WTC11 (cell line): ENCODE measurements around the gene SH3GL1. TPM values are rescaled to one million over a fixed set of nuclear protein-coding genes. Genes with fewer than 3 reads are reported as not detected.

Experiments used
- ATAC-seq: fragments of 200-7000 bp; cut with Tn5 transposase; 2 replicates; pipeline ENCODE4 v1.10.0; 2021; ENCODE audit warnings: mild to moderate bottlenecking, moderate library complexity
- CTCF ChIA-PET: fragments of 300-600 bp; sonication (Branson Sonifier 250); formaldehyde crosslinking; loops from one replicate; lab custom pipeline; 2021; ENCODE audit warnings: antibody characterized with exemption; lab: Charles Lee
- POLR2A ChIA-PET: fragments of 350-600 bp; sonication (Branson Sonifier 250); formaldehyde crosslinking; loops from one replicate; lab custom pipeline; 2021; ENCODE audit warnings: antibody characterized with exemption; lab: Charles Lee
- DNase-seq: peaks from one replicate; pipeline ENCODE4 v3.0.0; 2021; ENCODE audit warnings: low spot score
- H3K27ac Mint-ChIP-seq: 2 replicates; pipeline ENCODE4 v1.8.0; 2021; ENCODE audit warnings: mixed read lengths
- H3K27me3 Mint-ChIP-seq: 2 replicates; pipeline ENCODE4 v1.8.0; 2021; ENCODE audit warnings: low read depth, mild to moderate bottlenecking, moderate library complexity, mixed read lengths
- H3K36me3 Mint-ChIP-seq: 2 replicates; pipeline ENCODE4 v1.8.0; 2021; ENCODE audit warnings: mixed read lengths
- H3K4me1 Mint-ChIP-seq: 2 replicates; pipeline ENCODE4 v1.8.0; 2022; ENCODE audit warnings: mixed read lengths
- H3K4me3 Mint-ChIP-seq: 2 replicates; pipeline ENCODE4 v1.8.0; 2021; ENCODE audit warnings: mild to moderate bottlenecking, moderate library complexity, mixed read lengths
- H3K9me3 Mint-ChIP-seq: 2 replicates; pipeline ENCODE4 v1.8.0; 2021; ENCODE audit warnings: mixed read lengths
- GABPB1 ChIP-seq: sonication (generic); formaldehyde crosslinking; IDR thresholded peaks from 2 replicates; pipeline ENCODE4 v1.8.1; 2023; ENCODE audit warnings: mild to moderate bottlenecking, missing genetic modification reagents
- HMGA2 ChIP-seq: fragments of 250-450 bp; sonication (Bioruptor Pico); IDR thresholded peaks from 2 replicates; pipeline ENCODE4 v1.4.0; 2021; ENCODE audit warnings: mild to moderate bottlenecking, moderate library complexity
- JAZF1 ChIP-seq: fragments of 250-450 bp; sonication (Bioruptor Pico); IDR thresholded peaks from 2 replicates; pipeline ENCODE4 v1.9.0; 2021; ENCODE audit warnings: moderate library complexity, mild to moderate bottlenecking, inconsistent platforms
- KAT7 ChIP-seq: sonication (generic); formaldehyde crosslinking; IDR thresholded peaks from 2 replicates; pipeline ENCODE4 v1.8.1; 2023; ENCODE audit warnings: missing genetic modification reagents, mild to moderate bottlenecking, borderline replicate concordance
- NFYB ChIP-seq: sonication (generic); formaldehyde crosslinking; conservative IDR thresholded peaks from 2 replicates; pipeline ENCODE4 v1.8.0; 2022; ENCODE audit warnings: low read depth, missing genetic modification reagents
- SMAD3 ChIP-seq: sonication (generic); formaldehyde crosslinking; IDR thresholded peaks from 2 replicates; pipeline ENCODE4 v1.8.0; 2022; ENCODE audit warnings: missing genetic modification reagents, mild to moderate bottlenecking, borderline replicate concordance
- SOX15 ChIP-seq: fragments of 250-450 bp; sonication (Bioruptor Pico); IDR thresholded peaks from 2 replicates; pipeline ENCODE4 v1.9.0; 2021; ENCODE audit warnings: mild to moderate bottlenecking
- ZNF138 ChIP-seq: sonication (generic); formaldehyde crosslinking; conservative IDR thresholded peaks from 2 replicates; pipeline ENCODE4 v1.8.1; 2022; ENCODE audit warnings: mild to moderate bottlenecking, moderate library complexity, missing genetic modification reagents
- ZNF317 ChIP-seq: sonication (generic); formaldehyde crosslinking; IDR thresholded peaks from 2 replicates; pipeline ENCODE4 v1.8.1; 2023; ENCODE audit warnings: low read depth, mild to moderate bottlenecking, moderate library complexity, missing genetic modification reagents, borderline replicate concordance
- ZNF396 ChIP-seq: fragments of 250-450 bp; sonication (Bioruptor Pico); IDR thresholded peaks from 2 replicates; pipeline ENCODE4 v1.8.0; 2021; ENCODE audit warnings: mild to moderate bottlenecking, moderate library complexity, borderline replicate concordance
- total RNA-seq: library from RNA; stranded (reverse); gene quantifications from 3 replicates; pipeline ENCODE4 v1.2.3, GENCODE V29; 2021
- TF ChIP-seq, protein P1 (sequence below): sonication (generic); formaldehyde crosslinking; conservative IDR thresholded peaks from 2 replicates; pipeline ENCODE4 v1.8.1; 2023; ENCODE audit warnings: mild to moderate bottlenecking, low read depth, missing genetic modification reagents, moderate library complexity
- TF ChIP-seq, protein P2 (sequence below): sonication (generic); formaldehyde crosslinking; IDR thresholded peaks from 2 replicates; pipeline ENCODE4 v1.8.1; 2022; ENCODE audit warnings: mild to moderate bottlenecking, missing genetic modification reagents, moderate library complexity, borderline replicate concordance
- TF ChIP-seq, protein P3 (sequence below): sonication (generic); formaldehyde crosslinking; IDR thresholded peaks from 2 replicates; pipeline ENCODE4 v1.8.1; 2023; ENCODE audit warnings: mild to moderate bottlenecking, missing genetic modification reagents, borderline replicate concordance
- TF ChIP-seq, protein P4 (sequence below): sonication (generic); formaldehyde crosslinking; IDR thresholded peaks from 2 replicates; pipeline ENCODE4 v1.8.0; 2022; ENCODE audit warnings: mild to moderate bottlenecking, missing genetic modification reagents
- TF ChIP-seq, protein P5 (sequence below): sonication (generic); formaldehyde crosslinking; IDR thresholded peaks from 2 replicates; pipeline ENCODE4 v1.8.0; 2023; ENCODE audit warnings: missing genetic modification reagents, mild to moderate bottlenecking, borderline replicate concordance
- TF ChIP-seq, protein P6 (sequence below): fragments of 250-450 bp; sonication (Bioruptor Pico); IDR thresholded peaks from 2 replicates; pipeline ENCODE4 v1.9.0; 2021; ENCODE audit warnings: mild to moderate bottlenecking

The SH3GL1 gene
- total RNA-seq, 1 experiment from 2014 or later = 109 TPM

DNA sequence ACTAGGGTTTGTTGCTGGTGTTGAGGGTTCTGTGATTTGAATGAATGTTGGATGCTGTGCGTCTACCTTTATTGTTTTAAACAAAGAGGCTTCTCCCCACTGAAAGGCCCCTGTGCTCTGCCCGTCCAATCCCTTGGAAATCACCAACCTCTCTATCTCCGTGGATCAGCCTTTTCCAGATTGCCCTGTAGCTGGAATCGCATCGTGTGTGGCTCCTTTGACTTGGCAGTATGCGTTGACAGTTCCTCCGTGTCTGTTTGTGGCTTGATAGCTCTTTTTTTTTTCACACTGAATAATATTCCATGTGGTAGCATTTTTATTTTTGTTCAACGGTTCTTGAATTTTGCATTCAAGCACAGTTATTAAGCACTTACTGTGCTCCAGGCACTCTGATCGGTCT is 34.0 kb upstream of the SH3GL1 start:
- ATAC-seq = no peak
- POLR2A ChIA-PET = interaction anchor here (0.5 kb wide), 1 partner anchor 102 kb away, joined by 6 read pairs; no protein-coding TSS in a partner anchor

DNA sequence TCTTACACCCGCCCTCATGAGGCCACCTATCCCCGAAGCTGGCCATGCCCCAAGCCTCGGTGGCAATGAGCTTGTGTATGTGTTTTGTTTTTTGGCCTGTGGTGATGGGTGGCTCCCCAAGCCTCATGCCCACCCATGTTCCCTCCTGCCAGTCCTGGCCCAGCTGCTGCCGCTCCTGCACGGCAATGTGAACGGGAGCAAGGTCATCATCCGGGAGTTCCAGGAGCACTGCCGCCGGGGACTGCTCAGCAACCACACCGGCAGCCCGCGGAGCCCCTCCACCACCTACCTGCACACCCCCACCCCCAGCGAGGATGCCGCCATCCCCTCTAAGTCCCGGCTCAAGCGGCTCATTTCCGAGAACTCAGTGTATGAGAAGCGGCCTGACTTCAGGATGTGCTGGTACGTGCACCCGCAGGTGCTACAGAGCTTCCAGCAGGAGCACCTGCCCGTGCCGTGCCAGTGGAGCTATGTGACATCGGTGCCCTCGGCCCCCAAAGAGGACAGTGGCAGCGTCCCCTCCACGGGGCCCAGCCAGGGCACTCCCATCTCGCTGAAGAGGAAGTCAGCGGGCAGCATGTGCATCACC is 32.7 kb upstream of the SH3GL1 start:
- ChIA-PET POLR2A (no interaction called here), CTCF (no interaction called here)
- H3K27ac Mint-ChIP-seq = no peak overlapping the region
- ATAC-seq (no peak), DNase-seq (no peak)
- H3K4me3 Mint-ChIP-seq = no peak overlapping the region
- no peaks in the 10 kb centered on the region for H3K9me3 Mint-ChIP-seq
- no peaks in the 10 kb centered on the region for H3K4me1 Mint-ChIP-seq
- TF ChIP-seq, protein P1, sequence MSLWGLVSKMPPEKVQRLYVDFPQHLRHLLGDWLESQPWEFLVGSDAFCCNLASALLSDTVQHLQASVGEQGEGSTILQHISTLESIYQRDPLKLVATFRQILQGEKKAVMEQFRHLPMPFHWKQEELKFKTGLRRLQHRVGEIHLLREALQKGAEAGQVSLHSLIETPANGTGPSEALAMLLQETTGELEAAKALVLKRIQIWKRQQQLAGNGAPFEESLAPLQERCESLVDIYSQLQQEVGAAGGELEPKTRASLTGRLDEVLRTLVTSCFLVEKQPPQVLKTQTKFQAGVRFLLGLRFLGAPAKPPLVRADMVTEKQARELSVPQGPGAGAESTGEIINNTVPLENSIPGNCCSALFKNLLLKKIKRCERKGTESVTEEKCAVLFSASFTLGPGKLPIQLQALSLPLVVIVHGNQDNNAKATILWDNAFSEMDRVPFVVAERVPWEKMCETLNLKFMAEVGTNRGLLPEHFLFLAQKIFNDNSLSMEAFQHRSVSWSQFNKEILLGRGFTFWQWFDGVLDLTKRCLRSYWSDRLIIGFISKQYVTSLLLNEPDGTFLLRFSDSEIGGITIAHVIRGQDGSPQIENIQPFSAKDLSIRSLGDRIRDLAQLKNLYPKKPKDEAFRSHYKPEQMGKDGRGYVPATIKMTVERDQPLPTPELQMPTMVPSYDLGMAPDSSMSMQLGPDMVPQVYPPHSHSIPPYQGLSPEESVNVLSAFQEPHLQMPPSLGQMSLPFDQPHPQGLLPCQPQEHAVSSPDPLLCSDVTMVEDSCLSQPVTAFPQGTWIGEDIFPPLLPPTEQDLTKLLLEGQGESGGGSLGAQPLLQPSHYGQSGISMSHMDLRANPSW = no peak
- TF ChIP-seq, protein P2, sequence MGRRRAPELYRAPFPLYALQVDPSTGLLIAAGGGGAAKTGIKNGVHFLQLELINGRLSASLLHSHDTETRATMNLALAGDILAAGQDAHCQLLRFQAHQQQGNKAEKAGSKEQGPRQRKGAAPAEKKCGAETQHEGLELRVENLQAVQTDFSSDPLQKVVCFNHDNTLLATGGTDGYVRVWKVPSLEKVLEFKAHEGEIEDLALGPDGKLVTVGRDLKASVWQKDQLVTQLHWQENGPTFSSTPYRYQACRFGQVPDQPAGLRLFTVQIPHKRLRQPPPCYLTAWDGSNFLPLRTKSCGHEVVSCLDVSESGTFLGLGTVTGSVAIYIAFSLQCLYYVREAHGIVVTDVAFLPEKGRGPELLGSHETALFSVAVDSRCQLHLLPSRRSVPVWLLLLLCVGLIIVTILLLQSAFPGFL (CRISPR knock-in tag) = no peak
- TF ChIP-seq SMAD3 (CRISPR knock-in tag) (no peak), ZNF317 (CRISPR knock-in tag) (no peak), ZNF138 (no peak), NFYB (CRISPR knock-in tag) (no peak), GABPB1 (CRISPR knock-in tag) (no peak), SOX15 (no peak), JAZF1 (CRISPR knock-in tag) (no peak), KAT7 (no peak), ZNF396 (CRISPR knock-in tag) (no peak)
- TF ChIP-seq, protein P3, sequence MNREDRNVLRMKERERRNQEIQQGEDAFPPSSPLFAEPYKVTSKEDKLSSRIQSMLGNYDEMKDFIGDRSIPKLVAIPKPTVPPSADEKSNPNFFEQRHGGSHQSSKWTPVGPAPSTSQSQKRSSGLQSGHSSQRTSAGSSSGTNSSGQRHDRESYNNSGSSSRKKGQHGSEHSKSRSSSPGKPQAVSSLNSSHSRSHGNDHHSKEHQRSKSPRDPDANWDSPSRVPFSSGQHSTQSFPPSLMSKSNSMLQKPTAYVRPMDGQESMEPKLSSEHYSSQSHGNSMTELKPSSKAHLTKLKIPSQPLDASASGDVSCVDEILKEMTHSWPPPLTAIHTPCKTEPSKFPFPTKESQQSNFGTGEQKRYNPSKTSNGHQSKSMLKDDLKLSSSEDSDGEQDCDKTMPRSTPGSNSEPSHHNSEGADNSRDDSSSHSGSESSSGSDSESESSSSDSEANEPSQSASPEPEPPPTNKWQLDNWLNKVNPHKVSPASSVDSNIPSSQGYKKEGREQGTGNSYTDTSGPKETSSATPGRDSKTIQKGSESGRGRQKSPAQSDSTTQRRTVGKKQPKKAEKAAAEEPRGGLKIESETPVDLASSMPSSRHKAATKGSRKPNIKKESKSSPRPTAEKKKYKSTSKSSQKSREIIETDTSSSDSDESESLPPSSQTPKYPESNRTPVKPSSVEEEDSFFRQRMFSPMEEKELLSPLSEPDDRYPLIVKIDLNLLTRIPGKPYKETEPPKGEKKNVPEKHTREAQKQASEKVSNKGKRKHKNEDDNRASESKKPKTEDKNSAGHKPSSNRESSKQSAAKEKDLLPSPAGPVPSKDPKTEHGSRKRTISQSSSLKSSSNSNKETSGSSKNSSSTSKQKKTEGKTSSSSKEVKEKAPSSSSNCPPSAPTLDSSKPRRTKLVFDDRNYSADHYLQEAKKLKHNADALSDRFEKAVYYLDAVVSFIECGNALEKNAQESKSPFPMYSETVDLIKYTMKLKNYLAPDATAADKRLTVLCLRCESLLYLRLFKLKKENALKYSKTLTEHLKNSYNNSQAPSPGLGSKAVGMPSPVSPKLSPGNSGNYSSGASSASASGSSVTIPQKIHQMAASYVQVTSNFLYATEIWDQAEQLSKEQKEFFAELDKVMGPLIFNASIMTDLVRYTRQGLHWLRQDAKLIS (CRISPR knock-in tag) = no peak
- TF ChIP-seq, protein P4, sequence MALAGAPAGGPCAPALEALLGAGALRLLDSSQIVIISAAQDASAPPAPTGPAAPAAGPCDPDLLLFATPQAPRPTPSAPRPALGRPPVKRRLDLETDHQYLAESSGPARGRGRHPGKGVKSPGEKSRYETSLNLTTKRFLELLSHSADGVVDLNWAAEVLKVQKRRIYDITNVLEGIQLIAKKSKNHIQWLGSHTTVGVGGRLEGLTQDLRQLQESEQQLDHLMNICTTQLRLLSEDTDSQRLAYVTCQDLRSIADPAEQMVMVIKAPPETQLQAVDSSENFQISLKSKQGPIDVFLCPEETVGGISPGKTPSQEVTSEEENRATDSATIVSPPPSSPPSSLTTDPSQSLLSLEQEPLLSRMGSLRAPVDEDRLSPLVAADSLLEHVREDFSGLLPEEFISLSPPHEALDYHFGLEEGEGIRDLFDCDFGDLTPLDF (CRISPR knock-in tag) = no peak
- TF ChIP-seq, protein P5, sequence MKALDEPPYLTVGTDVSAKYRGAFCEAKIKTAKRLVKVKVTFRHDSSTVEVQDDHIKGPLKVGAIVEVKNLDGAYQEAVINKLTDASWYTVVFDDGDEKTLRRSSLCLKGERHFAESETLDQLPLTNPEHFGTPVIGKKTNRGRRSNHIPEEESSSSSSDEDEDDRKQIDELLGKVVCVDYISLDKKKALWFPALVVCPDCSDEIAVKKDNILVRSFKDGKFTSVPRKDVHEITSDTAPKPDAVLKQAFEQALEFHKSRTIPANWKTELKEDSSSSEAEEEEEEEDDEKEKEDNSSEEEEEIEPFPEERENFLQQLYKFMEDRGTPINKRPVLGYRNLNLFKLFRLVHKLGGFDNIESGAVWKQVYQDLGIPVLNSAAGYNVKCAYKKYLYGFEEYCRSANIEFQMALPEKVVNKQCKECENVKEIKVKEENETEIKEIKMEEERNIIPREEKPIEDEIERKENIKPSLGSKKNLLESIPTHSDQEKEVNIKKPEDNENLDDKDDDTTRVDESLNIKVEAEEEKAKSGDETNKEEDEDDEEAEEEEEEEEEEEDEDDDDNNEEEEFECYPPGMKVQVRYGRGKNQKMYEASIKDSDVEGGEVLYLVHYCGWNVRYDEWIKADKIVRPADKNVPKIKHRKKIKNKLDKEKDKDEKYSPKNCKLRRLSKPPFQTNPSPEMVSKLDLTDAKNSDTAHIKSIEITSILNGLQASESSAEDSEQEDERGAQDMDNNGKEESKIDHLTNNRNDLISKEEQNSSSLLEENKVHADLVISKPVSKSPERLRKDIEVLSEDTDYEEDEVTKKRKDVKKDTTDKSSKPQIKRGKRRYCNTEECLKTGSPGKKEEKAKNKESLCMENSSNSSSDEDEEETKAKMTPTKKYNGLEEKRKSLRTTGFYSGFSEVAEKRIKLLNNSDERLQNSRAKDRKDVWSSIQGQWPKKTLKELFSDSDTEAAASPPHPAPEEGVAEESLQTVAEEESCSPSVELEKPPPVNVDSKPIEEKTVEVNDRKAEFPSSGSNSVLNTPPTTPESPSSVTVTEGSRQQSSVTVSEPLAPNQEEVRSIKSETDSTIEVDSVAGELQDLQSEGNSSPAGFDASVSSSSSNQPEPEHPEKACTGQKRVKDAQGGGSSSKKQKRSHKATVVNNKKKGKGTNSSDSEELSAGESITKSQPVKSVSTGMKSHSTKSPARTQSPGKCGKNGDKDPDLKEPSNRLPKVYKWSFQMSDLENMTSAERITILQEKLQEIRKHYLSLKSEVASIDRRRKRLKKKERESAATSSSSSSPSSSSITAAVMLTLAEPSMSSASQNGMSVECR (CRISPR knock-in tag) = no peak
- TF ChIP-seq, protein P6, sequence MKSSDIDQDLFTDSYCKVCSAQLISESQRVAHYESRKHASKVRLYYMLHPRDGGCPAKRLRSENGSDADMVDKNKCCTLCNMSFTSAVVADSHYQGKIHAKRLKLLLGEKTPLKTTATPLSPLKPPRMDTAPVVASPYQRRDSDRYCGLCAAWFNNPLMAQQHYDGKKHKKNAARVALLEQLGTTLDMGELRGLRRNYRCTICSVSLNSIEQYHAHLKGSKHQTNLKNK (CRISPR knock-in tag) = no peak
- no peaks in the 10 kb centered on the region for H3K27me3 Mint-ChIP-seq
- H3K36me3 Mint-ChIP-seq = peaks cover 88% of the 10 kb centered on the region

More for the DNA sequence above, 34.0 kb upstream of the SH3GL1 start:
- DNase-seq = no peak
- no peak overlapping the region for H3K4me3 Mint-ChIP-seq
- TF ChIP-seq HMGA2 (CRISPR knock-in tag) = no peak
- no peaks in the 10 kb centered on the region for H3K27me3 Mint-ChIP-seq
- no peak overlapping the region for H3K27ac Mint-ChIP-seq
- CTCF ChIA-PET = no interaction called here
- peaks cover 90% of the 10 kb centered on the region for H3K36me3 Mint-ChIP-seq
- no peaks in the 10 kb centered on the region for H3K9me3 Mint-ChIP-seq
- no peaks in the 10 kb centered on the region for H3K4me1 Mint-ChIP-seq
